CD4-positive, alpha-beta T cell (primary cell): ENCODE data around the gene MRPL19. TPM values are rescaled to one million over a fixed set of nuclear protein-coding genes. Genes with fewer than 3 reads are reported as not detected.

Source experiments
- ATAC-seq: fragments of 200-7000 bp; cut with Tn5 transposase; one replicate; pipeline ENCODE4 v1.10.0; 2022; ENCODE audit warnings: mild to moderate bottlenecking; ENCODE audit not compliant: poor library complexity
- CTCF ChIA-PET: fragments of 350-600 bp; sonication (Branson Sonifier 250); formaldehyde crosslinking; loops from one replicate; lab custom pipeline; 2021; ENCODE audit warnings: antibody characterized with exemption, inconsistent platforms; lab: Charles Lee
- POLR2A ChIA-PET: fragments of 350-600 bp; sonication (Branson Sonifier 250); formaldehyde crosslinking; loops from one replicate; lab custom pipeline; 2021; ENCODE audit warnings: antibody characterized with exemption, inconsistent platforms; lab: Charles Lee
- DNase-seq, 14 experiments: peaks; one replicate each; pipeline ENCODE4 v3.0.0-alpha.2; 2013 to 2020; ENCODE audit warnings: mixed read lengths in 2 of 14
- H3K27ac ChIP-seq, 2 donors: one replicate each; pipeline versions ENCODE4 v1.5.1 to v1.7.0; 2013; ENCODE audit warnings: low read length in 2 of 2, low read depth in 1 of 2, mild to moderate bottlenecking in 1 of 2
- H3K27me3 ChIP-seq, 2 experiments: 1 replicate in 1 of 2; 2 replicates in 1 of 2; pipeline versions ENCODE4 v1.6.1 to v1.7.0; 2013; ENCODE audit warnings: low read length in 2 of 2, control low read depth in 1 of 2, mild to moderate bottlenecking in 1 of 2, moderate library complexity in 1 of 2; ENCODE audit not compliant: insufficient read depth in 2 of 2, control insufficient read depth in 1 of 2
- H3K36me3 ChIP-seq: one replicate; pipeline ENCODE4 v1.6.1; 2013; ENCODE audit warnings: low read length, control low read depth; ENCODE audit not compliant: insufficient read depth
- H3K4me1 ChIP-seq: one replicate; pipeline ENCODE4 v1.6.1; 2013; ENCODE audit warnings: low read length, control low read depth; ENCODE audit not compliant: insufficient read depth
- H3K4me3 ChIP-seq: one replicate; pipeline ENCODE4 v1.5.1; 2013; ENCODE audit warnings: mild to moderate bottlenecking, low read length, moderate library complexity
- H3K9me3 ChIP-seq, 2 experiments: 1 replicate in 1 of 2; 2 replicates in 1 of 2; pipeline versions ENCODE4 v1.6.1 to v1.7.0; 2013; ENCODE audit warnings: low read length in 2 of 2, mild to moderate bottlenecking in 2 of 2, control low read depth in 1 of 2, moderate library complexity in 1 of 2; ENCODE audit not compliant: control insufficient read depth in 1 of 2, insufficient read depth in 1 of 2
- H3K27ac Mint-ChIP-seq: one replicate; pipeline ENCODE4 v1.8.0; 2020; ENCODE audit warnings: mixed read lengths
- H3K27me3 Mint-ChIP-seq: one replicate; pipeline ENCODE4 v1.8.0; 2021; ENCODE audit warnings: mixed read lengths
- H3K36me3 Mint-ChIP-seq: one replicate; pipeline ENCODE4 v1.8.0; 2021; ENCODE audit warnings: low read depth, mixed read lengths
- H3K4me1 Mint-ChIP-seq: one replicate; pipeline ENCODE4 v1.8.0; 2021; ENCODE audit warnings: low read depth, mixed read lengths
- H3K4me3 Mint-ChIP-seq: one replicate; pipeline ENCODE4 v1.8.0; 2020; ENCODE audit warnings: mild to moderate bottlenecking, mixed read lengths
- H3K9me3 Mint-ChIP-seq: one replicate; pipeline ENCODE4 v1.8.0; 2020; ENCODE audit warnings: mixed read lengths
- CTCF ChIP-seq: fragments of 200-600 bp; IDR thresholded peaks from one replicate; pipeline ENCODE4 v1.8.0; 2022; ENCODE audit warnings: antibody characterized with exemption, mild to moderate bottlenecking
- intact Hi-C, 2 experiments: fragments of 100-400 bp; cut with DNase I in 1 of 2; cut with micrococcal nuclease in 1 of 2; formaldehyde crosslinking; loops; one replicate each; pipeline versions ENCODE4 v1.15.1 to v1.9.0; 2023 to 2025; cut with DNase I, micrococcal nuclease
- total RNA-seq, 174 experiments: library from RNA in 2 of 174; stranded (reverse) in 2 of 174; gene quantifications; one replicate each; pipeline ENCODE4 v1.2.3 and lab custom pipeline; 2021 to 2026

Gene MRPL19
- total RNA-seq, 2 experiments from 2014 or later, result 10.7 to 14.9 TPM

DNA sequence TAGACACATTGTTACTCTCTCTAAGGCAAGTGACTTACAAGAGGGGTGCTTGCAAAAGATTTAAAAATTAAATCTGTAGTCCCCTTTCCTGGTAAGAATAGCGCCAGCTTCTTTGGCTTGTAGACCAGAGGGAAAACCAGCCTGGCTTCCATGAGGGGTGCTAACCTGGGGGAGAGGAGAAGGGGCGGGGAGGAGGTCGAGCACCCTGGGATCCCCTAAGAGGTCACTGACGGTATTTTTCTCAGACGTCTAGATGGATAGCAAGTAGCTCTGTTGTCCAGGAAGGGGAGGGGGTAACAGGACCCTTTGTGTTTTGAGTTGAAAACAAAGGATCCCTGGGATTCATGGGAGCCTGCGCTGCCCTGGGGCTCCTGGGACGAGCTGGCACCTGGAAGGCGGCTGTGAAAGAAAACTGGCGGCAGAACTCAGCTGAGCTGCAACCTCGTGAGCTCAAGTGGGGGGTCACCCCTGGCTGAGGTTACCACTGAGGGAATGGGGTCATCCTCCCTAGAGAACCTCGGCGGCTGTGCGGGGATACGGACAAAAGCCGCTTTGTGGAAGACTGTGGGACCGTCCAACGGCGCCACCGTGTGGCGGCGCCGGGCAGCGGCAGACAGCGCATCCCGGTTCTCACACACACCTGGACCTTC is 37.8 kb upstream of the MRPL19 start:
- peak; percentile 20 to 68 (median 36) for DNase-seq
- H3K9me3 Mint-ChIP-seq, result no peaks in the 10 kb centered on the region
- intact Hi-C loops, result loop anchor here (1.0 to 10.0 kb wide), 4 partner anchors 544 to 917 kb away; no protein-coding TSS in a partner anchor
- Histone ChIP-seq H3K27me3 (peaks cover 27 to 28% of the 10 kb centered on the region in 2 experiments), H3K27ac (no peak overlapping the region), H3K36me3 (no peaks in the 10 kb centered on the region), H3K4me1 (peaks cover 4% of the 10 kb centered on the region), H3K9me3 (no peaks in the 10 kb centered on the region), H3K4me3 (no peak overlapping the region)
- no peak overlapping the region for H3K4me3 Mint-ChIP-seq
- H3K27me3 Mint-ChIP-seq, result peaks cover 81% of the 10 kb centered on the region
- no peaks in the 10 kb centered on the region for H3K4me1 Mint-ChIP-seq
- no peaks in the 10 kb centered on the region for H3K36me3 Mint-ChIP-seq
- ChIA-PET CTCF (interaction anchor here (0.7 to 1.1 kb wide), 3 partner anchors 641 to 689 kb away, joined by 3 to 4 read pairs (median 4); no protein-coding TSS in a partner anchor), POLR2A (no interaction called here)
- ATAC-seq, result peak; percentile 71
- H3K27ac Mint-ChIP-seq, result no peak overlapping the region
- TF ChIP-seq CTCF, result peak; percentile 84

- no peaks in the 10 kb centered on the region for H3K36me3 Mint-ChIP-seq
- POLR2A ChIA-PET, result no interaction called here
- H3K4me1 ChIP-seq, result peaks cover 4% of the 10 kb centered on the region
These were observed 37.3 kb upstream of the MRPL19 start for GRCh38 chr2:75609334-75609689.

GRCh38 chr2:75609937-75610508 is 36.6 kb upstream of the MRPL19 start:
- Histone ChIP-seq H3K9me3 (no peaks in the 10 kb centered on the region), H3K4me3 (no peak overlapping the region), H3K36me3 (no peaks in the 10 kb centered on the region), H3K27me3 (peaks cover 27% of the 10 kb centered on the region in 2 experiments), H3K27ac (no peak overlapping the region), H3K4me1 (peaks cover 4% of the 10 kb centered on the region)
- intact Hi-C loops, result loop anchor here (1.0 to 10.0 kb wide), 4 partner anchors 545 to 918 kb away; no protein-coding TSS in a partner anchor
- CTCF ChIA-PET, result interaction anchor here (1.1 kb wide), 1 partner anchor 690 kb away, joined by 4 read pairs; no protein-coding TSS in a partner anchor
- POLR2A ChIA-PET, result no interaction called here
- ATAC-seq (no peak), DNase-seq (no peak)
- Mint-ChIP-seq H3K4me1 (no peaks in the 10 kb centered on the region), H3K9me3 (no peaks in the 10 kb centered on the region), H3K4me3 (no peak overlapping the region), H3K27ac (no peak overlapping the region), H3K36me3 (no peaks in the 10 kb centered on the region), H3K27me3 (peaks cover 76% of the 10 kb centered on the region)
- TF ChIP-seq CTCF, result no peak

More at GRCh38 chr2:75609334-75609689, 37.3 kb upstream of the MRPL19 start:
- peak; percentile 17 for TF ChIP-seq CTCF
- H3K27ac ChIP-seq, result no peak overlapping the region
- no peak overlapping the region for H3K4me3 ChIP-seq
- H3K9me3 Mint-ChIP-seq, result no peaks in the 10 kb centered on the region
- H3K9me3 ChIP-seq, result no peaks in the 10 kb centered on the region
- H3K27ac Mint-ChIP-seq, result no peak overlapping the region
- no peaks in the 10 kb centered on the region for H3K36me3 ChIP-seq
- H3K4me3 Mint-ChIP-seq, result no peak overlapping the region
- peaks cover 27 to 28% of the 10 kb centered on the region in 2 experiments for H3K27me3 ChIP-seq
- ATAC-seq (no peak), DNase-seq (no peak)
- H3K27me3 Mint-ChIP-seq, result peaks cover 81% of the 10 kb centered on the region
- H3K4me1 Mint-ChIP-seq, result no peaks in the 10 kb centered on the region
- intact Hi-C loops, result loop anchor here (1.0 to 10.0 kb wide), 4 partner anchors 545 to 917 kb away; no protein-coding TSS in a partner anchor
- CTCF ChIA-PET, result interaction anchor here (1.1 kb wide), 1 partner anchor 690 kb away, joined by 4 read pairs; no protein-coding TSS in a partner anchor
